HEK293 (cell line): ENCODE results near the gene RAB11FIP3.
"Not testable (repeated sequence)": the region's sequence is repeated elsewhere in the genome, so short reads cannot be mapped to it uniquely, and the experiment has no call there.

Source experiments
- CTCF ChIA-PET: fragments of 350-600 bp; formaldehyde crosslinking; extraction: SDS; loops from one replicate; lab custom pipeline; 2021; ENCODE audit warnings: antibody characterized with exemption; lab: Yijun Ruan, JAX
- POLR2A ChIA-PET: fragments of 300-600 bp; formaldehyde crosslinking; extraction: SDS; loops from one replicate; lab custom pipeline; 2020; ENCODE audit warnings: antibody characterized with exemption, inconsistent platforms; lab: Yijun Ruan, JAX
- H3K27ac ChIP-seq: fragments of 200-500 bp; sonication (Bioruptor generic); 2 replicates; pipeline ENCODE4 v1.5.1; 2014; ENCODE audit warnings: low read depth, low read length, control low read depth, inconsistent platforms; ENCODE audit errors: extremely low read depth
- H3K36me3 ChIP-seq, 2 experiments: fragments of 200-500 bp in 1 of 2; sonication (Bioruptor generic) in 1 of 2; 1 replicate in 1 of 2; 2 replicates in 1 of 2; pipeline ENCODE4 v1.5.1; 2014 to 2017; ENCODE audit warnings: inconsistent platforms in 2 of 2, low read length in 2 of 2; ENCODE audit not compliant: control insufficient read depth in 2 of 2, insufficient read depth in 1 of 2
- H3K4me1 ChIP-seq: fragments of 200-500 bp; sonication (Bioruptor generic); 2 replicates; pipeline ENCODE4 v1.5.1; 2014; ENCODE audit warnings: mild to moderate bottlenecking, low read length, inconsistent platforms; ENCODE audit not compliant: control insufficient read depth, insufficient read depth
- H3K4me3 ChIP-seq: 2 replicates; pipeline ENCODE4 v1.5.1; 2011; ENCODE audit warnings: low read depth, mild to moderate bottlenecking, control low read depth, low read length, moderate library complexity
- H3K9me3 ChIP-seq: fragments of 200-500 bp; sonication (Bioruptor generic); 2 replicates; pipeline ENCODE4 v1.5.1; 2014; ENCODE audit warnings: low read depth, low read length, inconsistent platforms; ENCODE audit not compliant: control insufficient read depth, insufficient read depth
- EGR2 ChIP-seq: fragments of 450-650 bp; formaldehyde crosslinking; IDR thresholded peaks from 2 replicates; pipeline ENCODE4 v1.5.1; 2016; ENCODE audit warnings: low read depth, missing biosample characterization, missing genetic modification characterization
- KLF17 ChIP-seq: fragments of 450-650 bp; formaldehyde crosslinking; IDR thresholded peaks from 2 replicates; pipeline ENCODE4 v1.5.1; 2016; ENCODE audit warnings: missing biosample characterization, missing genetic modification characterization
- OSR2 ChIP-seq: fragments of 450-650 bp; formaldehyde crosslinking; IDR thresholded peaks from 2 replicates; pipeline ENCODE4 v1.5.1; 2016; ENCODE audit warnings: missing biosample characterization, missing genetic modification characterization
- REST ChIP-seq: fragments of 450-650 bp; formaldehyde crosslinking; IDR thresholded peaks from 2 replicates; pipeline ENCODE4 v1.5.1; 2016; ENCODE audit warnings: missing biosample characterization, missing genetic modification characterization
- ZFHX2 ChIP-seq: fragments of 450-650 bp; formaldehyde crosslinking; conservative IDR thresholded peaks from 2 replicates; pipeline ENCODE4 v1.5.1; 2016; ENCODE audit warnings: missing biosample characterization, missing genetic modification characterization
- ZNF2 ChIP-seq: fragments of 450-650 bp; formaldehyde crosslinking; IDR thresholded peaks from 2 replicates; pipeline ENCODE4 v1.5.1; 2016; ENCODE audit warnings: missing biosample characterization, missing genetic modification characterization
- ZNF266 ChIP-seq: fragments of 450-650 bp; formaldehyde crosslinking; IDR thresholded peaks from 2 replicates; pipeline ENCODE4 v1.5.1; 2016; ENCODE audit warnings: missing biosample characterization, missing genetic modification characterization, low read depth
- ZNF292 ChIP-seq: fragments of 450-650 bp; formaldehyde crosslinking; IDR thresholded peaks from 2 replicates; pipeline ENCODE4 v1.5.1; 2016; ENCODE audit warnings: low read depth, missing biosample characterization, missing genetic modification characterization, borderline replicate concordance
- ZNF341 ChIP-seq: fragments of 450-650 bp; formaldehyde crosslinking; IDR thresholded peaks from 2 replicates; pipeline ENCODE4; 2016; ENCODE audit warnings: low read depth, missing biosample characterization, missing genetic modification characterization
- ZNF366 ChIP-seq: fragments of 450-650 bp; formaldehyde crosslinking; conservative IDR thresholded peaks from 2 replicates; pipeline ENCODE4 v1.5.1; 2016; ENCODE audit warnings: missing biosample characterization, missing genetic modification characterization
- ZNF426 ChIP-seq: fragments of 450-650 bp; formaldehyde crosslinking; IDR thresholded peaks from 2 replicates; pipeline ENCODE4 v1.5.1; 2017; ENCODE audit warnings: missing biosample characterization, missing genetic modification characterization, mild to moderate bottlenecking, inconsistent platforms, moderate library complexity
- ZNF501 ChIP-seq: fragments of 450-650 bp; formaldehyde crosslinking; IDR thresholded peaks from 2 replicates; pipeline ENCODE4 v1.5.1; 2016; ENCODE audit warnings: missing biosample characterization, missing genetic modification characterization
- ZNF518A ChIP-seq: fragments of 450-650 bp; formaldehyde crosslinking; conservative IDR thresholded peaks from 2 replicates; pipeline ENCODE4 v1.5.1; 2016; ENCODE audit warnings: low read depth, missing biosample characterization, missing genetic modification characterization
- ZNF623 ChIP-seq: fragments of 450-650 bp; formaldehyde crosslinking; IDR thresholded peaks from 2 replicates; pipeline ENCODE4 v1.5.1; 2016; ENCODE audit warnings: missing biosample characterization, missing genetic modification characterization
- ZNF791 ChIP-seq: fragments of 450-650 bp; formaldehyde crosslinking; IDR thresholded peaks from 2 replicates; pipeline ENCODE4 v1.5.1; 2016; ENCODE audit warnings: missing biosample characterization, missing genetic modification characterization
- TF ChIP-seq, protein P1 (sequence below): fragments of 450-650 bp; formaldehyde crosslinking; IDR thresholded peaks from 2 replicates; pipeline ENCODE4 v1.5.1; 2016; ENCODE audit warnings: missing biosample characterization, missing genetic modification characterization
- TF ChIP-seq, protein P2 (sequence below): fragments of 450-650 bp; formaldehyde crosslinking; IDR thresholded peaks from 2 replicates; pipeline ENCODE4 v1.5.1; 2016; ENCODE audit warnings: missing biosample characterization, missing genetic modification characterization

The RAB11FIP3 gene

DNA sequence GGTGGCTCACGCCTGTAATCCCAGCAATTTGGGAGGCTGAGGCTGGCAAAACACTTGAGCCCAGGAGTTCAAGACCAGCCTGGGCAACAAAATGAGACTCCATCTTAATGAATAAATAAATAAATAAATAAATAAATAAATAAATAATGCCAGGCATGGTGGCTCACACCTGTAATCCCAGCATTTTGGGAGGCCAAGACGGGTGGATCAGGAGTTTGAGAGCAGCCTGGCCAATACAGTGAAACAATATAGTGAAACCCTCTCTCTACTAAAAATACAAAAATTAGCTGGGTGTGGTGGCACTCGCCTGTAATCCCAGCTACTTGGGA is 10.3 kb upstream of the RAB11FIP3 start (continued):
- TF ChIP-seq ZNF266: peak; percentile 77
- TF ChIP-seq ZNF623: peak; percentile 52
- TF ChIP-seq ZNF292 (tag by site-specific recombination): 0 out of 2 replicates have a peak, but pooled peaks have one; percentile 34
- peak; percentile 64 for TF ChIP-seq ZNF426
- TF ChIP-seq ZNF518A (tag by site-specific recombination): peak; percentile 77
- TF ChIP-seq ZNF791: 0 out of 2 replicates have a peak, but pooled peaks have one; percentile 27
- peak; percentile 50 for TF ChIP-seq REST (tag by site-specific recombination)

DNA sequence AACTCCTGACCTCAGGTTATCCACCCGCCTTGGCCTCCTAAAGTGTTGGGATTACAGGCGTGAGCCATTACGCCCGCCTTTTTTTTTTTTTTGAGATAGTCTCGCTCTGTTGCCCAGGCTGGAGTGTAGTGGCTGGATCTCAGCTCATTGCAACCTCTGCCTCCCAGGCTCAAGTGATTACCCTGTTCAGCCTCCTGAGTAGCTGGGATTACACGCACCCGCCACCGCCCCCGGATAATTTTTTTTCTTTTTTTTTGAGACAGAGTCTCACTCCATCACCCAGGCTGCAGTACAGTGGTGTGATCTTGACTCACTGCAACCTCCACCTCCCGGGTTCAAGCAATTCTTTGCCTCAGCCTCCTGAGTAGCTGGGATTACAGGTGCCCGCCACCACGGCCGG is 3.3 kb upstream of the RAB11FIP3 start:
- POLR2A ChIA-PET: interaction anchor here (0.6 kb wide), 1 partner anchor 14 kb away, joined by 3 read pairs; no protein-coding TSS in a partner anchor

GRCh38 chr16:424033-424622 is 1.3 kb upstream of the RAB11FIP3 start:
- ChIA-PET POLR2A (interaction anchor here (0.9 kb wide), 1 partner anchor 23 kb away, joined by 3 read pairs; the partner anchor contains the start of gene DECR2), CTCF (interaction anchor here (0.6 to 1.7 kb wide), 3 partner anchors 21 to 296 kb away, joined by 3 to 6 read pairs (median 4); no protein-coding TSS in a partner anchor)
- Histone ChIP-seq H3K27ac (no peak overlapping the region), H3K36me3 (peaks cover 0 to 11% of the 10 kb centered on the region in 2 experiments; a peak in 1 of 3 replicates), H3K9me3 (no peaks in the 10 kb centered on the region), H3K4me1 (peaks cover 9% of the 10 kb centered on the region; the same call in 1 of the 2 replicates), H3K4me3 (no peak overlapping the region)
- no peak for TF ChIP-seq ZNF501 (tag by site-specific recombination)
- TF ChIP-seq, protein P1, sequence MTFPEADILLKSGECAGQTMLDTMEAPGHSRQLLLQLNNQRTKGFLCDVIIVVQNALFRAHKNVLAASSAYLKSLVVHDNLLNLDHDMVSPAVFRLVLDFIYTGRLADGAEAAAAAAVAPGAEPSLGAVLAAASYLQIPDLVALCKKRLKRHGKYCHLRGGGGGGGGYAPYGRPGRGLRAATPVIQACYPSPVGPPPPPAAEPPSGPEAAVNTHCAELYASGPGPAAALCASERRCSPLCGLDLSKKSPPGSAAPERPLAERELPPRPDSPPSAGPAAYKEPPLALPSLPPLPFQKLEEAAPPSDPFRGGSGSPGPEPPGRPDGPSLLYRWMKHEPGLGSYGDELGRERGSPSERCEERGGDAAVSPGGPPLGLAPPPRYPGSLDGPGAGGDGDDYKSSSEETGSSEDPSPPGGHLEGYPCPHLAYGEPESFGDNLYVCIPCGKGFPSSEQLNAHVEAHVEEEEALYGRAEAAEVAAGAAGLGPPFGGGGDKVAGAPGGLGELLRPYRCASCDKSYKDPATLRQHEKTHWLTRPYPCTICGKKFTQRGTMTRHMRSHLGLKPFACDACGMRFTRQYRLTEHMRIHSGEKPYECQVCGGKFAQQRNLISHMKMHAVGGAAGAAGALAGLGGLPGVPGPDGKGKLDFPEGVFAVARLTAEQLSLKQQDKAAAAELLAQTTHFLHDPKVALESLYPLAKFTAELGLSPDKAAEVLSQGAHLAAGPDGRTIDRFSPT (tag by site-specific recombination): peak; percentile 62
- TF ChIP-seq KLF17: peak; percentile 31; the same call in 1 of the 2 replicates
- TF ChIP-seq ZNF2 (tag by site-specific recombination): 0 out of 2 replicates have a peak, but pooled peaks have one; percentile 44
- TF ChIP-seq ZFHX2: peak; percentile 49
- 0 out of 2 replicates have a peak, but pooled peaks have one; percentile 39 for TF ChIP-seq ZNF366 (tag by site-specific recombination)
- peak; percentile 39; the same call in 1 of the 2 replicates for TF ChIP-seq ZNF341 (tag by site-specific recombination)
- TF ChIP-seq, protein P2, sequence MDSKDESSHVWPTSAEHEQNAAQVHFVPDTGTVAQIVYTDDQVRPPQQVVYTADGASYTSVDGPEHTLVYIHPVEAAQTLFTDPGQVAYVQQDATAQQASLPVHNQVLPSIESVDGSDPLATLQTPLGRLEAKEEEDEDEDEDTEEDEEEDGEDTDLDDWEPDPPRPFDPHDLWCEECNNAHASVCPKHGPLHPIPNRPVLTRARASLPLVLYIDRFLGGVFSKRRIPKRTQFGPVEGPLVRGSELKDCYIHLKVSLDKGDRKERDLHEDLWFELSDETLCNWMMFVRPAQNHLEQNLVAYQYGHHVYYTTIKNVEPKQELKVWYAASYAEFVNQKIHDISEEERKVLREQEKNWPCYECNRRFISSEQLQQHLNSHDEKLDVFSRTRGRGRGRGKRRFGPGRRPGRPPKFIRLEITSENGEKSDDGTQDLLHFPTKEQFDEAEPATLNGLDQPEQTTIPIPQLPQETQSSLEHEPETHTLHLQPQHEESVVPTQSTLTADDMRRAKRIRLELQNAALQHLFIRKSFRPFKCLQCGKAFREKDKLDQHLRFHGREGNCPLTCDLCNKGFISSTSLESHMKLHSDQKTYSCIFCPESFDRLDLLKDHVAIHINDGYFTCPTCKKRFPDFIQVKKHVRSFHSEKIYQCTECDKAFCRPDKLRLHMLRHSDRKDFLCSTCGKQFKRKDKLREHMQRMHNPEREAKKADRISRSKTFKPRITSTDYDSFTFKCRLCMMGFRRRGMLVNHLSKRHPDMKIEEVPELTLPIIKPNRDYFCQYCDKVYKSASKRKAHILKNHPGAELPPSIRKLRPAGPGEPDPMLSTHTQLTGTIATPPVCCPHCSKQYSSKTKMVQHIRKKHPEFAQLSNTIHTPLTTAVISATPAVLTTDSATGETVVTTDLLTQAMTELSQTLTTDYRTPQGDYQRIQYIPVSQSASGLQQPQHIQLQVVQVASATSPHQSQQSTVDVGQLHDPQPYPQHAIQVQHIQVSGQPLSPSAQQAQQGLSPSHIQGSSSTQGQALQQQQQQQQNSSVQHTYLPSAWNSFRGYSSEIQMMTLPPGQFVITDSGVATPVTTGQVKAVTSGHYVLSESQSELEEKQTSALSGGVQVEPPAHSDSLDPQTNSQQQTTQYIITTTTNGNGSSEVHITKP (tag by site-specific recombination): 0 out of 2 replicates have a peak, but pooled peaks have one; percentile 19

More for the DNA sequence above, 3.3 kb upstream of the RAB11FIP3 start:
- H3K4me3 ChIP-seq, CTCF ChIA-PET, H3K4me1 ChIP-seq, H3K9me3 ChIP-seq, H3K27ac ChIP-seq, H3K36me3 ChIP-seq: not testable (repeated sequence)
- TF ChIP-seq OSR2 (tag by site-specific recombination) (peak; percentile 77), ZFHX2 (peak; percentile 45; the same call in 1 of the 2 replicates), EGR2 (tag by site-specific recombination) (peak; percentile 83)
